Psoas muscle (tissue), 8 donors: ENCODE data around the gene TMEM86B. TPM values are rescaled to one million over a fixed set of nuclear protein-coding genes. Genes with fewer than 3 reads are reported as not detected.
A peak's percentile ranks its signal among the peaks of the same experiment; 100 is the strongest.
"Not testable (repeated sequence)": the region's sequence is repeated elsewhere in the genome, so short reads cannot be mapped to it uniquely, and the experiment has no call there.

Experiments
- ATAC-seq, 4 donors: fragments of 200-7000 bp; cut with Tn5 transposase; one replicate each; pipeline ENCODE4 v1.9.1; 2020; ENCODE audit warnings: moderate library complexity in 3 of 4, mild to moderate bottlenecking in 2 of 4
- DNase-seq, 2 donors: peaks; one replicate each; pipeline ENCODE4 v3.0.0-alpha.2; 2020
- H3K27ac ChIP-seq: fragments of 200-600 bp; one replicate; pipeline ENCODE4 v1.8.0; 2022
- H3K27me3 ChIP-seq, 3 donors: fragments of 200-600 bp in 1 of 3; one replicate each; pipeline versions ENCODE4 v1.6.1 to v1.8.0; 2013 to 2022; ENCODE audit warnings: low read length in 2 of 3, mild to moderate bottlenecking in 2 of 3, moderate library complexity in 1 of 3; ENCODE audit not compliant: insufficient read depth in 3 of 3
- H3K36me3 ChIP-seq, 2 donors: fragments of 200-600 bp in 1 of 2; one replicate each; pipeline versions ENCODE4 v1.6.1 to v1.8.0; 2013 to 2022; ENCODE audit warnings: low read depth in 1 of 2, mild to moderate bottlenecking in 1 of 2, moderate library complexity in 1 of 2; ENCODE audit not compliant: insufficient read depth in 1 of 2
- H3K4me1 ChIP-seq: fragments of 200-600 bp; one replicate; pipeline ENCODE4 v1.8.0; 2022
- H3K4me3 ChIP-seq: fragments of 200-600 bp; one replicate; pipeline ENCODE4 v1.8.0; 2022; ENCODE audit warnings: mild to moderate bottlenecking
- H3K9me3 ChIP-seq: fragments of 200-600 bp; one replicate; pipeline ENCODE4 v1.8.0; 2022
- WGBS, 3 donors: extraction: QIAGEN DNeasy Blood & Tissue Kit; methylation state at CpG; one replicate each; pipeline versions ENCODE4 v1.1.6 to v1.1.7; 2013; 5-methylcytosine and 5-hydroxymethylcytosine counted together
- intact Hi-C, 2 donors: fragments of 100-400 bp; cut with DNase I; formaldehyde crosslinking; loops; one replicate each; pipeline versions ENCODE4 v1.11.0 to v1.14.2; 2022
- polyA plus RNA-seq, 3 donors: library from polyadenylated mRNA; stranded (reverse); fragments of 200-250 nt; gene quantifications; one replicate each; pipeline ENCODE4 v1.2.3, GENCODE V29; 2013
- total RNA-seq, 4 donors: library from RNA; stranded (reverse); fragmentation: NEBNext Ultra II Directional in 2 of 4; extraction: Animal tissue kit (Norgen Biotek cat#: 25700) in 2 of 4; gene quantifications; one replicate each; pipeline versions ENCODE4 v1.2.1 to v1.2.4, GENCODE V29; 2021 to 2023
- TF ChIP-seq, protein P1 (sequence below): fragments of 200-600 bp; IDR thresholded peaks from one replicate; pipeline ENCODE4 v1.8.0; 2022; ENCODE audit warnings: antibody characterized with exemption
- donor health status: healthy with polysubstance abuse.
- donor health status: DM: no; HTN: no; CAD: no; lungs with moderate emphysema.
- donor health status: Bipolar disorder and iron deficiency.
- donor health status: healthy.
- donor health status: DM: yes; HTN: yes; CAD: no.
- donor health status: DM: no; HTN: no; CAD: no.
- donor health status: DM: no; HTN: no; CAD: no.
- donor health status: DM: yes; HTN: yes; CAD: no.

TMEM86B gene
- total and polyA plus RNA-seq, 7 donors, result 0.68 to 2.4 (median 2.1) TPM

DNA sequence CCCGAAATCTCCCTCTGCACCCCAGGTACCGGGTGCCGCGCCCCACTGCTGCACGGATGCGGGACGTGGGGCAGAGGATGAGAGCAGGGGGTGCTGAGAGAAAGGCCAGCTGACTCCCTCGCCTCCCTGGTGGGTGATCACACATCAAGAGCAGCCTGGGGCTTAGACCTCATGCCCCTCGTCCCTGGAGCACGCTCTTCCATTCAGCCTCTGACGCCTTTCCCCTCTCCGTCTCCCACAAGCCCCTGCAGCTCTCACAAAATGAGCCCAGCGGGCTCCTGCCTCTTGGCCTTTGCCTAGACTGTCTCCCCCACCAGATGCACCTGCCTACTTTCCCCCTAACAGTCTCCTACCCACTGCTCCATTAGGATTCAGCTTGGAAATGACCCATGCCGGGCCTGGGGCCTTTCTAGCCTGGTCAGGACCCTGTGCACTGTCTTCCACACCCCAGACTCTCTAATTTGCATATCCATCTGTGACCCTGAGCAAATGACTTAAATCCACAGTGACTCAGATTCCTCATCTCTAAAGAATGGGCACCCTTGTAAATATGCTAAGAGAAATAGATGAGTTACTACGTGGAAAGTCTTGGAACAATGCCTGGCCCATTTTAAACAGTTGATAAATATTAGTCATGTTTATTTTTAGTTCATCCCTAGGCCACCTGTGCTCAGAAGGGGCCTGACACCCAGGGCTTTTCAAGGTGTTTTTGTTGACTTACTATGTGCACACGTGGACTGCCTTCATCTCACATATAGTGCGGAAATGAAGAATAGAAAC, 18.7 kb downstream of the TMEM86B start:
- Histone ChIP-seq H3K4me3 (no peak overlapping the region), H3K36me3 (no peaks in the 10 kb centered on the region), H3K9me3 (no peaks in the 10 kb centered on the region), H3K27me3 (peaks cover 0 to 48% (median 3%) of the 10 kb centered on the region in 3 donors), H3K4me1 (peaks cover 4% of the 10 kb centered on the region), H3K27ac (no peak overlapping the region)
- TF ChIP-seq, protein P1, sequence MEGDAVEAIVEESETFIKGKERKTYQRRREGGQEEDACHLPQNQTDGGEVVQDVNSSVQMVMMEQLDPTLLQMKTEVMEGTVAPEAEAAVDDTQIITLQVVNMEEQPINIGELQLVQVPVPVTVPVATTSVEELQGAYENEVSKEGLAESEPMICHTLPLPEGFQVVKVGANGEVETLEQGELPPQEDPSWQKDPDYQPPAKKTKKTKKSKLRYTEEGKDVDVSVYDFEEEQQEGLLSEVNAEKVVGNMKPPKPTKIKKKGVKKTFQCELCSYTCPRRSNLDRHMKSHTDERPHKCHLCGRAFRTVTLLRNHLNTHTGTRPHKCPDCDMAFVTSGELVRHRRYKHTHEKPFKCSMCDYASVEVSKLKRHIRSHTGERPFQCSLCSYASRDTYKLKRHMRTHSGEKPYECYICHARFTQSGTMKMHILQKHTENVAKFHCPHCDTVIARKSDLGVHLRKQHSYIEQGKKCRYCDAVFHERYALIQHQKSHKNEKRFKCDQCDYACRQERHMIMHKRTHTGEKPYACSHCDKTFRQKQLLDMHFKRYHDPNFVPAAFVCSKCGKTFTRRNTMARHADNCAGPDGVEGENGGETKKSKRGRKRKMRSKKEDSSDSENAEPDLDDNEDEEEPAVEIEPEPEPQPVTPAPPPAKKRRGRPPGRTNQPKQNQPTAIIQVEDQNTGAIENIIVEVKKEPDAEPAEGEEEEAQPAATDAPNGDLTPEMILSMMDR, result no peak
- 58 to 69% (median 65%) methylated on average over 17 of the region's 17 CpGs for WGBS, 3 donors
- DNase-seq (no peak), ATAC-seq (peak; percentile 49 to 69 (median 52))
- intact Hi-C loops, result no loop called here

DNA sequence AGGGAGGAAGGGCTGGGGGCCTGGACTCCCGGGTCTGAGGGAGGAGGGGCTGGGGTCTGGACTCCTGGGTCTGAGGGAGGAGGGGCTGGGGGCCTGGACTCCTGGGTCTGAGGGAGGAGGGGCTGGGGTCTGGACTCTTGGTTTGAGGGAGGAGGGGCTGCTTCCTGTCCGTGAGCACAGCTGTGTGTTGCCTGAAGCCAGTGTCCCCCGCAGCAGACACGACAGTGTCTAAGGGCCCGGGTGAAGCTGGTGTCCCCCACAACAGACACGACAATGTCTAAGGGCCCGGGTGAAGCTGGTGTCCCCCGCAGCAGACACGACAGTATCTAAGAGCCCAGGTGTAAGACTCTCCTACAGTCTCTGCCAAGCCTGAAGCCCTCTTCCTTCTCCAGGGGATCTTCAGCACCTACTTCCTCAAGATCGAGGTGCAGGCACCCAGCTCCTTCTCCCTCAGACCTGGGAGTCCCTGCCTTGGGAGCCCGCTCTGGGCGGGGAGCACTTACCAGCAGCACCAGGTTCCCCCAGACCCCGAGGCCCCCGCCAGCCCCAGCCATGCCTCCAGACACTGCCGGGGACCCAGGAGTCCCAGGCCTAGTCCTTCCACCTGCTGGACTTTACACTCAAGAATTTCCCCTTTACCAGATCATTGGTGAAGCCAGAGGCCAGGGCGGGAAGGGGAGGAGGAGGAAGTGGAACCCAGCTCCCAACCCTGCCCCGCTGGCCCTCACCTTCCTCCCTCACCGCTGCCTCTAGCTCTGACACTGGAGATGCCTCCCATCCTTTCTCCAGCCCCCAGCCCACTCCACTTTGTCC, 19.5 kb downstream of the TMEM86B start, which contains the start of gene PTPRH:
Gene PTPRH (minus strand): TSS at position 622 of the 813 bp plus-strand sequence. CDS start 68 bp downstream, at position 554.
- peaks cover 0 to 48% (median 3%) of the 10 kb centered on the region in 3 donors for H3K27me3 ChIP-seq
- no peak for ATAC-seq
- no peak within 1 kb of the TSS for H3K27ac ChIP-seq
- H3K4me1 ChIP-seq, result peaks cover 4% of the 10 kb centered on the region
- no peaks in the 10 kb centered on the region for H3K36me3 ChIP-seq
- TF ChIP-seq, protein P1, result no peak
- no peak within 1 kb of the TSS for H3K4me3 ChIP-seq
- WGBS, 3 donors, result 48 to 53% (median 51%) methylated on average over 17 of the region's 18 CpGs
- DNase-seq, result no peak
- intact Hi-C loops, result no loop called here
- no peaks in the 10 kb centered on the region for H3K9me3 ChIP-seq

DNA sequence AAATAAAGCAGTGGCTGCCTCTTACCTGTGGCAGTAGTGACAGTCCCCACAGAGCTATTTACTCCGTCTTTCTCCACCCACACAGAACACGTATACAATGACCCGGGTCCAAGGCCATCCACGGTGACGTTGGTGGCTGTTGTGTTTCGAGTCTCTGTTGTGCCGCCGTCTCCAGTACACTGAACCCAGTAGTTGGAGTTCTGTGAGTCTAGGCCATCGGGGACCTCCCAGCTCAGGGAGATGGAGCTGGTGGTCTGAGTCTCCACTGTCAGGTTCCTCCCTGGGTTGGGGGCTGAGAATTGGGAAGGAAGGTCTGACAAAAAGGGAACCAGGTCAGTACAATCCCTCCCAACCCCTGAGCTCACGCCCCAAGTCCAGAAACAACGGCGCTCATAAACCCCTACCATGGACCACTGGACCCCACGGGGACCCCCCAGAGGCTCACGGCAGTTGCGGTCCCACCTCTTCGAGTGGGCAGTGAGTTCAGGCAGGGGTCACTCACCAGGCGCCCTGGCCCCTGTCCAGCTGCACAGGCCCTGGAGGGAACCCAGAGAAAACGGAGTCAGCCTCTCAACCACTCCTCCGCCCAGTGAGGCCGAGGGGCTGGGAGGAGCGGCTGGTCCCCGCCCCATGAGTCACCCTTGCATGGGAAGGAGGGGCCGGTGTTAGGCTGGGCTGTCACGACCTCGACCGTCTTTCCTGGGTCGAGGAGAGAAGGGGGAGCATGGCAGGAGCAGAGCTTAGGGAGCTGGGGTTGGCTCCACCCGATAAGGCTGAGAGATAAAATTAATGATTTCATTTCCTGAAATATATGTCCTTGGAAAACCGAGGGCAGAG, 21.7 kb downstream of the TMEM86B start:
- H3K27me3 ChIP-seq, result peaks cover 0 to 43% (median 2%) of the 10 kb centered on the region in 3 donors
- H3K4me1 ChIP-seq, result peaks cover 4% of the 10 kb centered on the region
- DNase-seq, result peak; percentile 77 to 83
- no peaks in the 10 kb centered on the region for H3K9me3 ChIP-seq
- WGBS, 3 donors, result 26 to 30% (median 29%) methylated on average over 28 to 29 of the region's 29 CpGs
- TF ChIP-seq, protein P1, result no peak
- no peaks in the 10 kb centered on the region for H3K36me3 ChIP-seq
- no peak overlapping the region for H3K27ac ChIP-seq
- H3K4me3 ChIP-seq, result no peak overlapping the region
- intact Hi-C loops, result no loop called here
- peak; percentile 57 to 73 (median 60) for ATAC-seq

DNA sequence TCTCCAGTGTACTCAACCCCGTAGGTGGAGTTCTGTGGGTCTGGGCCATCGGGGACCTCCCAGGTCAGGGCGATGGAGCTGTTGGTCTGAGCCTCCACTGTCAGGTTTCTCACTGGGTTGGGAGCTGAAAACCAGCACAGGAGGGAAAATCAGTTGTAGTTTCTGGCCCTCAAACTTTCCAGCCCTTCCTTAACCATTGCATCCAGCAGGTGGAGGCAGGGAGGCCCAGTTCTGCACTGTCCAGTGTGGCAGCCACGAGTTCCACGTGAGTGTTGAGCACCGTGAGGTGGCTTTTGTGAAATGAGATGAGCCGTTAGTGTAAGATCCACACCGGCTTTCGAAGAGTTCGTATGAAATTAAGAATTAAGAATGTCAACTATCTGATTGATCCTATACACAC, 26.4 kb downstream of the TMEM86B start:
- intact Hi-C loops, H3K4me3 ChIP-seq, ATAC-seq, H3K4me1 ChIP-seq, H3K9me3 ChIP-seq, H3K27ac ChIP-seq, DNase-seq, H3K36me3 ChIP-seq: not testable (repeated sequence)
- WGBS, 3 donors, result 58 to 60% (median 59%) methylated on average over 10 of the region's 10 CpGs
- H3K27me3 ChIP-seq, result peaks cover 0 to 46% (median 8%) of the 10 kb centered on the region in 3 donors
